Epithelial cell of prostate (primary cell): ENCODE results near the gene CFAP77.
"Not testable (repeated sequence)": the region's sequence is repeated elsewhere in the genome, so short reads cannot be mapped to it uniquely, and the experiment has no call there.

Source experiments
- DNase-seq: peaks from one replicate; pipeline ENCODE4 v3.0.0-alpha.2; 2011; ENCODE audit warnings: low read depth, low spot score
- H3K27ac ChIP-seq: fragments of 450-650 bp; 2 replicates; pipeline ENCODE4 v1.5.1; 2017; ENCODE audit warnings: mild to moderate bottlenecking

The CFAP77 gene

DNA sequence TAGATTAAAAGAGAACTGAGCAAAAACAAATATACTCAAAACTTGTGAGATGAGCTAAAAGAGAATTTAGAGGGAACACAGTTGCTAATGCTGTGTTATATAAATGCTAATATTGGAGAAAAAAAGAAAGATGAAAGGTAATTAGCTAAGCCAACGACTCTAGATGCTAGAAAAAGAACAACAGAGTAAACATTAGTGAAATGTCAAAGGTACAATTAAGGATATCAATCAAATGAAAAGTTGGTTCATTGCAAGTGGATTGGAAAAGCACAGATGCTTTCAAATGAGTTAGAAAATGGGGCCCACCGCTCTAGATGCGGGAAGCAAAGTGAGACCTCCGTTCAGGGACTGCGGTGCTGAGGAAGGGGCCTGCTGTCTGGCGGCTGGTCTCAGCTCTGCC is 154.5 kb downstream of the CFAP77 start:
- no peak for DNase-seq
- H3K27ac ChIP-seq = no peak overlapping the region

DNA sequence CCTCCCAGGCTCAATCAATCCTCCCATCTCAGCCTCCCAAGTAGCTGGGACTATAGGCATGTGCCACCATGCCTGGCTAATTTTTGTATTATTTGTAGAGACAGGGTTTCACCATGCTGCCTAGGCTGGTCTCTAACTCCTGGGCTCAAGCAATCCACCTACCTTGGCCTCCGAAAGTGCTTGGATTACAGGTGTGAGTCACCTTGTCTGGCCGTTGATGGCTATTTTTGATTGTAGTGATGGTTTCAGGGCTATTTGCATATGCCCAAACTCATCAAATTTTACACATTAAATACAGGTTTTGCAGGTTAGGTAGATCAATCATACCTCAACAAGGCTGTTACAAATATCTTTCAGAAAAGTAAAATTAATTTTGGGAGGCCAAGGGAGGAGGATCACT is 158.8 kb downstream of the CFAP77 start:
- DNase-seq, H3K27ac ChIP-seq: not testable (repeated sequence)

- H3K27ac ChIP-seq = no peak overlapping the region
- DNase-seq = no peak
Measured at GRCh38 chr9:132571806-132572600, 162.0 kb downstream of the CFAP77 start.

GRCh38 chr9:132572921-132573320 is 162.9 kb downstream of the CFAP77 start:
- DNase-seq = no peak
- no peak overlapping the region for H3K27ac ChIP-seq

DNA sequence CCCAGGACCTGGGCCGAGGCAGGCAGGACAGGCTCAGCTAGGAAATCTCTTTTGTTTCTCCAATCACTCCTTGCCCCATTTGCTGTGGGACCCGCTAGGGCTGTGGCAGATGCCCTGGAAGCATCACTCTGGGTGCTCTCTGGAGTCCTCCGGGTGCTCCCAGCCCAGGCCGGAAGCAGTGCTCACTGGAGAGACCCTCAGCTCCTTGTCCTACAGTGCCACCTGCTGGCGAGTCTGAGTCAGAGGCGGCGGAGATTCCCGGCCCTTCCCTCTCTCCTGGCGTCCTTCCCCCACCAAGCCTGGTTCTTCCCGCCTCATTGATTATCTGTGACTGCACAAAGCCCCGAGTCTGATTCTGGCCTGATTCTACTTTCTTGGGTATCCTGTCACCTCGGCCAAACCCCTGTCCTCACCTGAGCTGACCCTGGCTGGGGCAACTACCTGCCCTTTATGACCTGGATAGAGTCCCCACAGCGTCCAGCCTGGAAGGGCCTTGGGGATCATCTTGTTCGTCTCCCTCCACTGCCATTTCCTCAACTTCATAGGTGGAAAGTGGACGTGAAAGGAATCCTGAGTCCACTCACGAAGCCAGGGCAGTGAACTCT is 165.1 kb downstream of the CFAP77 start:
- DNase-seq = no peak
- no peak overlapping the region for H3K27ac ChIP-seq

- DNase-seq = no peak
- no peak overlapping the region for H3K27ac ChIP-seq
Measured at GRCh38 chr9:132575811-132576210, 165.8 kb downstream of the CFAP77 start.

GRCh38 chr9:132577119-132577518 is 167.1 kb downstream of the CFAP77 start:
- DNase-seq = no peak
- no peak overlapping the region for H3K27ac ChIP-seq

- DNase-seq = no peak
- no peak overlapping the region for H3K27ac ChIP-seq
Measured at GRCh38 chr9:132578367-132578932, 168.4 kb downstream of the CFAP77 start.

GRCh38 chr9:132579427-132579798 is 169.4 kb downstream of the CFAP77 start:
- no peak overlapping the region for H3K27ac ChIP-seq
- no peak for DNase-seq

DNA sequence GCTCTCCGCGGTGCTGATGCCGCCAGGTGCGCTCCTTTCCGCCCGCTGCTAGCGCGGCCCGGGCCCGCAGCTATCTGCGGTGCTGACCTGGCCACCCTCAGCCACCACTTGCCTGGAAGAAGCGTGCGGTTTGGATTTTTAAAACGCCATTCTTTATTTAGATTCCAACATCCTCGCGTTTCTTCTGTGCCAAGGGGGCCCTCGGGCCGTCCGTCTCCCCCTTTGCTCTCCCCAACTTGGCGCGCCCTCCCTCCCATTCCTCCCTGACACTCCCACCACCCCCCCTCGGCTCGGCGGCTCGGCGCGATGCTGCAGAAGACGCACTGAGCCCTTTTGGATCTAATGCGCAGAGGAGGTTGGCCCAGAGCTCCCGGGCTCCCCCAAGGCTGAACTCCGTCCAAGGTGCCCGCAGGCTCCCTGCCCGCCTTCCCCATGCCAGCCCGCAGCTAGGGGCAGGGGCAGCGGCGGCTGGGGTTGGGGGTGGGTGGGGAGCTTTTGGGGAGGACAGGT is 172.3 kb downstream of the CFAP77 start, which contains the start of gene BARHL1:
Gene BARHL1, plus strand, starts transcription at position 331 of the 510 bp plus-strand sequence. CDS start 192 bp downstream, outside the sequence.
- H3K27ac ChIP-seq = no peak within 1 kb of the TSS
- DNase-seq = no peak

DNA sequence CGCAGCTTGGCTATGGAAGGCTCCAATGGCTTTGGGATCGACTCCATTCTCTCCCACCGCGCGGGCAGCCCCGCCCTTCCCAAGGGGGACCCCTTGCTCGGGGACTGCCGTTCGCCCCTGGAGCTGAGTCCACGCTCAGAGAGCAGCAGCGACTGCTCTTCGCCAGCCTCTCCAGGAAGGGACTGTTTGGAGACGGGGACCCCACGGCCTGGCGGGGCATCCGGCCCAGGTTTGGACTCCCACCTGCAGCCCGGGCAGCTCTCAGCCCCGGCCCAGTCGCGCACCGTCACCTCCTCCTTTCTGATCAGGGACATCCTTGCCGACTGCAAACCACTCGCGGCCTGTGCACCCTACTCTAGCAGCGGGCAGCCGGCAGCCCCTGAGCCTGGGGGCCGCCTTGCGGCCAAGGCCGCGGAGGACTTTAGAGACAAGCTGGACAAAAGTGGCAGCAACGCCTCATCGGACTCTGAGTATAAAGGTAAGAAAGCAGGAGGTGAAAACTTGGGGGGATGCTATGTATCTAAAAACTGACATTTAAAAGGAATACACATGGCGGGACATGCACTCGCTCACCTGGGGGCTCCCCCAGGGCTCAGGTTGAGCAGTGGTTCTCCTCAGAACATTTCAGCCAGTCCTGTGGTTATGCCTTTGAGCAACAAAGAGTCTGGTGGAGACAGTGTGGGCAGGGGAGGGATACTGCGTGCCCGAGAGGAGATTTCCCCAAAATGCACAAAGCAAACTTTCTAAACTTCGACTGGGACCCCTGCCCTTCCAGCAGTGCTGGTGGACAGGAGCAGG is 173.0 kb downstream of the CFAP77 start:
- no peak for DNase-seq

DNA sequence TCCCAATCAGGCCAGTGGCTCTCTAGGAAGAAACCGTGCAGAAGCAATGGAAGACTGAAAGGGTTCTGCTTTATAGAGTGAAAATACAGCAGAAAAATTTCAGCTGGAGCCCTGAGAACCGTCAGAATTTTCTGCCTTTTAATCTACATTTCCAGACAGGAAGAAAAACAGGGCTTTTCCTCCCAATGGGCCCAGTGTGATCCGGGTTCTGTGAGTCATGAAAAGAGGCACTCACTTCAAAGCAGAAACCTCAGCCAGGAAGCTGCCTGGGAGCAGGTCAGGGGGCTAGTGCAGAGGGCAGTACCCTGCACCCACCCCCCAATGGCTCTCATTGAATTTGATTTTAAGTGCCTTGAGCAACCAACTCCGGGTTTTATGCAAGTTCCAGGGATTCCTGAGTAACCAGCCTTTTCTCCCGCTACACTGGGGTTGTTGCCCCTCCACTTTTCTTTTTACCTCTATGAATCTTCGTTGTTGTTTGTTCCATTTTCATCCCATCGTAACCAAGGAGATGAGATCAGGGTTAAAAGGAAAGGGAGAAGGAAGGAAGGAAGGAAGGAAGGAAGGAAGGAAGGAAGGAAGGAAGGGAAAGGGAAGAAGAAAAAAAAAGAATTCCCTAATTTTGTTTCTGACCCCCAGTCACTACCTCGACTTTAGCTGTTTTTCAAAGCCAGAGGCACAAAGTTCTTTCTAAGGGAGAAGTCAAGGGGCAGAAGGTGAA is 173.7 kb downstream of the CFAP77 start:
- no peak overlapping the region for H3K27ac ChIP-seq
- no peak for DNase-seq

More for the DNA sequence above, 173.0 kb downstream of the CFAP77 start:
- H3K27ac ChIP-seq = no peak overlapping the region

DNA sequence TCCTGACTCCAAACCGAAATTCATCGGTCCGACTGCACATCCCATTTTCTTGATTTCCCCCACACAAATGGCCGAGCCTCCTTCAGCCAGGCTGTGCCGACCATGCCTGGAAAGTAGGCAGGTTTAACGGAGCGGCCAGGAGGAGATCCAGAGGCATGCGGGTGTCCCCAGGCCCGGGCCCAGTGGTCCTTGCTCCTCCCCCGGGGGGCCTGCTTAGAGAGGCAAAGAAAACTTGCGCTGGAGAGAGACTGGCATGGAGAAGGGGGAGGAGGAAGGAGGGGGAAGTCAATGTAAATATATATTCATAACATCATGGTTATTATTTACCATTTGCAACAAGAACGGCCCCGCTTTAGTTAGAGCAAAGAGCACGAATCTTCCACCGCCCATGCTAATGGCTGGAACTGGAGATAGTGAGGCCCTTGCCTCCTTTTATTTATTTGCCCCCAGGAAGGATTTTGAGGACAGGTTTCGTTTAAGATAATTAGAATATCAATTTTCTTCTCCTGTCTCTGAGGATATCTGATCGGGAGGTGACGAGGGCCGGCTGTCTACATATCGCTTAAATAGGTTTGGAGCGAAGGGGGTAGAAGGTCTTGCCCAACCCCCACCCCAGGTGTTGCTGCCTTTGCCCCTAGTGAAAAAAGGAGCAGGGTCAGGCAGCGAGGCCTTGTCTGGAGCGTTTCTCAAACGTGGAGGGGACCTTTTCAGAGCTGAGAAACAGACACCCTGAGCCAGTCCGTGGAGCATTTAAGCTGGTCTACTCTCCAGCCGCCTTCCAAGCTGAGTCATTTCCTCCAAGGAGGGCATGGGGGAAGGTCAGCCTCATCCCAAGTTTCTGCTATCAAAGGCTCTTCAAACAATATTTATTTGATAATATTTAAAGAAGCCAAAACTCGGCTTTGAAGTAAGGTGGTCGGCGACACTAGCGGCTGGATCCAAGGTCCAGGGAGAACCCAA is 174.9 kb downstream of the CFAP77 start:
- no peak overlapping the region for H3K27ac ChIP-seq
- DNase-seq = no peak

GRCh38 chr9:132585954-132586829 is 176.2 kb downstream of the CFAP77 start:
- no peak overlapping the region for H3K27ac ChIP-seq
- DNase-seq = no peak

- H3K27ac ChIP-seq = no peak overlapping the region
Measured at GRCh38 chr9:132586830-132587591, 177.0 kb downstream of the CFAP77 start.

DNA sequence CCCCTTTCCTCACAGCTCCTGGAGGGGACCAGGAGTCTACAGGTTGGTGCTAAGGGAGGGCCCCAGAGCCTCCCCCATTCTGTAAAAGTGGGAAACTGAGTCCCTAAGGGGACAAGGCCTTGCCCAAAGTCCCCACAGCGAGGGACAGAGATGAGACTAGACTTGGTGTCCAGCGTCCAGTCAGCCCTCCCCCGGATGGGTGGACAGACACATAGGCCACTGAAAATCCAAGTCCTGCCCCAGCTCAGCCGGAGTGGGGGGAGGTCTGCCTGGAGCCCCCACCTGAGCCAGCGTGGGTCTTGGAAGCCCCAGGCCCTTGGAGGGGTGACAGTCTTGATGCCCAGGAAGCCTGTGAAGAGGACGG is 177.6 kb downstream of the CFAP77 start:
- DNase-seq = no peak
- no peak overlapping the region for H3K27ac ChIP-seq

More at GRCh38 chr9:132586830-132587591, 177.0 kb downstream of the CFAP77 start:
- no peak for DNase-seq

- H3K27ac ChIP-seq = no peak overlapping the region
- DNase-seq = no peak
Measured at GRCh38 chr9:132588098-132588497, 178.1 kb downstream of the CFAP77 start.
